PC-9 (cell line): Measurements from ENCODE around the gene FOXN3. TPM values are rescaled to one million over a fixed set of nuclear protein-coding genes. Genes with fewer than 3 reads are reported as not detected.

ENCODE experiments used
- BruUV-seq: library from RNA; stranded (reverse); fragments of 400-500 nt; replicated peaks from 2 replicates; lab custom pipeline; 2021; lab: Mats Ljungman, UMichigan
- CTCF ChIA-PET: fragments of 300-600 bp; sonication (Branson Sonifier 250); formaldehyde crosslinking; loops from one replicate; lab custom pipeline; 2022; ENCODE audit warnings: antibody characterized with exemption; lab: Charles Lee
- POLR2A ChIA-PET: fragments of 300-600 bp; sonication (Branson Sonifier 250); formaldehyde crosslinking; loops from one replicate; lab custom pipeline; 2022; ENCODE audit warnings: antibody characterized with exemption; ENCODE audit not compliant: unreplicated experiment; lab: Charles Lee
- DNase-seq, 2 experiments: peaks; one replicate each; pipeline versions ENCODE4 v3.0.0 to v3.0.0-alpha.2; 2015 to 2022; ENCODE audit warnings: mixed read lengths in 1 of 2
- H2AFZ ChIP-seq: fragments of 200-600 bp; sonication (generic); 2 replicates; pipeline ENCODE4 v1.8.1; 2017; ENCODE audit warnings: antibody characterized with exemption
- H3F3A ChIP-seq: fragments of 200-600 bp; sonication (generic); 2 replicates; pipeline ENCODE4 v1.8.1; 2017; ENCODE audit warnings: antibody characterized with exemption, mild to moderate bottlenecking, low read depth; ENCODE audit not compliant: insufficient read depth
- H3K27ac ChIP-seq: fragments of 200-600 bp; sonication (generic); 2 replicates; pipeline ENCODE4 v1.6.1; 2016; ENCODE audit warnings: mixed run types
- H3K27me3 ChIP-seq: fragments of 200-600 bp; sonication (generic); 2 replicates; pipeline ENCODE4 v1.6.1; 2016; ENCODE audit warnings: low read depth, mixed run types; ENCODE audit not compliant: insufficient read depth
- H3K36me3 ChIP-seq: fragments of 200-600 bp; sonication (generic); 2 replicates; pipeline ENCODE4 v1.6.1; 2016; ENCODE audit warnings: low read depth, mixed run types
- H3K4me1 ChIP-seq: fragments of 200-600 bp; sonication (generic); replicated peaks from 2 replicates; pipeline ENCODE4 v1.6.1; 2016; ENCODE audit warnings: mixed run types; ENCODE audit not compliant: insufficient read depth
- H3K4me2 ChIP-seq: fragments of 200-600 bp; sonication (generic); 2 replicates; pipeline ENCODE4 v1.6.1; 2017; ENCODE audit warnings: mixed run types
- H3K4me3 ChIP-seq: fragments of 200-600 bp; sonication (generic); 2 replicates; pipeline ENCODE4 v1.6.1; 2016; ENCODE audit warnings: mixed run types
- H3K79me2 ChIP-seq: fragments of 200-600 bp; sonication (generic); 2 replicates; pipeline ENCODE4 v1.6.1; 2017; ENCODE audit warnings: low read depth, mixed run types
- H3K9me2 ChIP-seq: fragments of 200-600 bp; sonication (generic); 2 replicates; pipeline ENCODE4 v1.8.1; 2017; ENCODE audit warnings: mild to moderate bottlenecking; ENCODE audit not compliant: insufficient read depth
- H3K9me3 ChIP-seq: fragments of 200-600 bp; sonication (generic); 2 replicates; pipeline ENCODE4 v1.8.1; 2016; ENCODE audit warnings: low read depth; ENCODE audit not compliant: insufficient read depth
- H4K20me1 ChIP-seq: fragments of 200-600 bp; sonication (generic); 2 replicates; pipeline ENCODE4 v1.8.1; 2017; ENCODE audit not compliant: insufficient read depth
- EZH2 ChIP-seq: fragments of 200-600 bp; sonication (generic); IDR thresholded peaks from 2 replicates; pipeline ENCODE4 v1.8.0; 2017; ENCODE audit warnings: antibody characterized with exemption, low read depth
- intact Hi-C: fragments of 100-400 bp; cut with micrococcal nuclease; formaldehyde crosslinking; loops from one replicate; pipeline ENCODE4 v1.10.0; 2022; ENCODE audit not compliant: unreplicated experiment
- total RNA-seq: library from RNA; stranded (reverse); gene quantifications from 2 replicates; pipeline ENCODE4 v1.2.3, GENCODE V29; 2021
- TF ChIP-seq, protein P1 (sequence below): fragments of 200-600 bp; sonication (generic); conservative IDR thresholded peaks from 2 replicates; pipeline ENCODE4 v1.6.1; 2017; ENCODE audit warnings: mixed run types, antibody characterized with exemption, mild to moderate bottlenecking, moderate library complexity

The FOXN3 gene
- total RNA-seq, 1 experiment from 2014 or later, result 4.2 TPM

DNA sequence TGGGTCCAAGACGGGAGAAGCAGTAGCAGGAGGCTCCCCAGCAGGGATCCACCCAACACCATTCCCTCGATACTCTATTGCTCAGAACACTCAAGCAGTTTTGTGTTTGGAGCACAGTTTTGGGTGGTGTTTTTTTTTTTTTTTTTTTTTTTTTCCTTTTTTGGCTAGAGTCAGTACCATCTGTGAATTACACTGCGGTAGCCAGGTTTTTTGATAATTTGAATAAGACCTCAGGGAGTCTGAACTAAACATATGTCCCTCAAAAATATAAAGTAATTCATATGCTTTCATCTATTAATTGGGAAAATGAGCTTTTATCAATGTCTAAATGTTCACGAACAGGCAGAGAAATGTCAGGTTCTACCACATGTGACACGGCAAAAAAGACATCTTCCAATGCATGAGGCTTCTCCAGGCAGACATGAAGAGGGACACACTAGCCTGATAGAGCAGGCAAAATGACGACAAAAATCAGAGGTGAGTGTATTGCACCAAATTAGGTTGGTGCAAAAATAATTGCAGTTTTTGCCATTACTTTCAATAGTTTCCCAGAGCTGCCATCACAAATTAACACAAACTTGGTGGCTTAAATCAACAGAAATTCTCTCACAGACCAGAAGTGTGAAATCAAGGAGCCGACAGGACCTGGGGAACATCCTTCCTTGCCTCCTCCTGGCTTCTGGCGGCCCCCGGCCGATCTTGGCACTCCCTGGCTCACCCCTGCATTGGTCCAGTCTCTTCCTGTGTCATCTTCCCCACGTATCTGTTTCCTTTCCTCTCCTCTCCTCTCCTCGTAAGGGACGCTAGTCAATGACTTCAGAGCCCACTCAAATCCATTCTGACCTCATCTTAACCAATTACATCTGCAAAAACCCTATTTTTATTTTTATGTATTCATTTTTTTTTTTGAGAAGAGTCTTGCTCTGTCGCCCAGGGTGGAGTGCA, 33.9 kb downstream of the FOXN3 start:
- BruUV-seq, result no TSS peak
- H3K4me2 ChIP-seq, result no peak overlapping the region
- intact Hi-C loops, result no loop called here
- ChIA-PET CTCF (interaction anchor here (0.7 kb wide), 1 partner anchor 237 kb away, joined by 16 read pairs; no protein-coding TSS in a partner anchor), POLR2A (no interaction called here)
- H4K20me1 ChIP-seq, result no peaks in the 10 kb centered on the region
- no peaks in the 10 kb centered on the region for H3K79me2 ChIP-seq
- H3K27ac ChIP-seq, result no peak overlapping the region
- no peak overlapping the region for H2AFZ ChIP-seq
- no peak for DNase-seq
- no peak for TF ChIP-seq EZH2
- TF ChIP-seq, protein P1, sequence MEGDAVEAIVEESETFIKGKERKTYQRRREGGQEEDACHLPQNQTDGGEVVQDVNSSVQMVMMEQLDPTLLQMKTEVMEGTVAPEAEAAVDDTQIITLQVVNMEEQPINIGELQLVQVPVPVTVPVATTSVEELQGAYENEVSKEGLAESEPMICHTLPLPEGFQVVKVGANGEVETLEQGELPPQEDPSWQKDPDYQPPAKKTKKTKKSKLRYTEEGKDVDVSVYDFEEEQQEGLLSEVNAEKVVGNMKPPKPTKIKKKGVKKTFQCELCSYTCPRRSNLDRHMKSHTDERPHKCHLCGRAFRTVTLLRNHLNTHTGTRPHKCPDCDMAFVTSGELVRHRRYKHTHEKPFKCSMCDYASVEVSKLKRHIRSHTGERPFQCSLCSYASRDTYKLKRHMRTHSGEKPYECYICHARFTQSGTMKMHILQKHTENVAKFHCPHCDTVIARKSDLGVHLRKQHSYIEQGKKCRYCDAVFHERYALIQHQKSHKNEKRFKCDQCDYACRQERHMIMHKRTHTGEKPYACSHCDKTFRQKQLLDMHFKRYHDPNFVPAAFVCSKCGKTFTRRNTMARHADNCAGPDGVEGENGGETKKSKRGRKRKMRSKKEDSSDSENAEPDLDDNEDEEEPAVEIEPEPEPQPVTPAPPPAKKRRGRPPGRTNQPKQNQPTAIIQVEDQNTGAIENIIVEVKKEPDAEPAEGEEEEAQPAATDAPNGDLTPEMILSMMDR, result no peak
- H3K9me3 ChIP-seq, result no peaks in the 10 kb centered on the region
- H3K4me3 ChIP-seq, result no peak overlapping the region
- peaks cover 37% of the 10 kb centered on the region for H3K27me3 ChIP-seq
- no peaks in the 10 kb centered on the region for H3K4me1 ChIP-seq
- no peaks in the 10 kb centered on the region for H3K9me2 ChIP-seq
- no peaks in the 10 kb centered on the region for H3F3A ChIP-seq
- H3K36me3 ChIP-seq, result no peaks in the 10 kb centered on the region

DNA sequence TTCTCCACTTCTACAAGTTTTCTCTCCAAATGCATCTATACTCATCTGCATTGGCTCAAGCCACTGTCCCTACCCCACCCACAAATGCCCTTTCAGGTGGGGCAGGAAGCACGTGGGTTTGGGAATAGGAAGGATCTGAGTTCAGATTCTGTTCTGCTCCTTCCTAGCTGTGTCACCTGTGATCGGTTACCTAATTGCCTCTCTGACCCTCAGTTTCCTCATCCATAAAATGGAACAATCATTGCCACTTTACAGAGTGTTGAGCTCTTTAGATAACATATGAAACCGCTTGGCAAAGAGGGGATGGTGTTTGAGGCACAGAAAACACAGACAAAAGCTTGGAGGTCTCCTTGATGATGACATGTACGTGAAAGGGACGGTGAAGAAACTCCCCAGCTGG, 34.5 kb downstream of the FOXN3 start:
- intact Hi-C loops, result no loop called here
- H3F3A ChIP-seq, result no peaks in the 10 kb centered on the region
- H4K20me1 ChIP-seq, result no peaks in the 10 kb centered on the region
- H3K4me2 ChIP-seq, result no peak overlapping the region
- no peaks in the 10 kb centered on the region for H3K4me1 ChIP-seq
- POLR2A ChIA-PET, result no interaction called here
- no TSS peak for BruUV-seq
- no peak overlapping the region for H2AFZ ChIP-seq
- CTCF ChIA-PET, result no interaction called here
- H3K9me2 ChIP-seq, result no peaks in the 10 kb centered on the region
- H3K4me3 ChIP-seq, result no peak overlapping the region
- DNase-seq, result no peak
- peaks cover 32% of the 10 kb centered on the region for H3K27me3 ChIP-seq
- H3K27ac ChIP-seq, result no peak overlapping the region
- no peaks in the 10 kb centered on the region for H3K36me3 ChIP-seq
- no peaks in the 10 kb centered on the region for H3K9me3 ChIP-seq
- TF ChIP-seq, protein P1, result no peak
- no peak for TF ChIP-seq EZH2
- no peaks in the 10 kb centered on the region for H3K79me2 ChIP-seq

DNA sequence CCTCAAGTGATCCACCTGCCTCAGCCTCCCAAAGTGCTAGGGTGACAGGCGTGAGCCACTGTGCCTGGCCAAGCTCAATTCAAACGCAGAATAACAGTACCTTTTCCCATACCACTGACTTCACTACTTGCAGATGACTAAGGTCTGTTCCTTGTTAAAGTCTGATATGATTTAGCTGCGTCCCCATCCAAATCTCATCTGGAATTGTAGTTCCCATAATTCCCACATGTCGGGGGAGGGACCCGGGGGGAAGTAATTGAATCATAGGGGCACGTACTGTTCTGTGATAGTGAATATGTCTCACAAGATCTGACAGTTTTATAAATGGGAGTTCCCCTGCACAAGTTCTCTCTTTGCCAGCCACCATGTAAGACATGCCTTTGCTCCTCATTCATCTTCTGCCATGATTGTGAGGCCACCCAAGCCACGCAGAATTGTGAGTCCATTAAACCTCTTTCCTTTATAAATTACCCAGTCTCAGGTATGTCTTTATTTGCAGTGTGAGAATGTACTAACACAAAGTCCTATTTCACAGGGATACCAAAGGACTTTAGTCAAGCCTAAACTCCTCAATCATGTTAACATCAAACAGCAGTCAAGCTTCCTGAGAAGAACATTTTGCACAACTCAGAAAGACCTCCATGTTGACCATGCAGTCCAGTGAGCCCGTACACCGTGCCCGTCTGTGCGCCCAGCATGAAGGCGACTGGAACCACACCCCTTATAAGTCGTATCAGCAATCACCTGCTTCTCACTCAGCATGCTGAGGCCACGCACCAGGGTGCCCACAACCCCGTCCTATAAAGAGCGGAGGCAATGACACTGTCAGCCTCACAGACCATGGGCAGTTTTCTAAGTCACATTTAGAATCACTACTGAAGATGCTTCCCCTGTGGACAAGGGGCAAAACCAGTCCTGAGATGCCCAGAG, 36.9 kb downstream of the FOXN3 start:
- POLR2A ChIA-PET, result no interaction called here

More for the DNA sequence above, 36.9 kb downstream of the FOXN3 start:
- H3K27ac ChIP-seq, result no peak overlapping the region
- no peak overlapping the region for H3K4me3 ChIP-seq
- H3K4me1 ChIP-seq, result no peaks in the 10 kb centered on the region
- intact Hi-C loops, result no loop called here
- no TSS peak for BruUV-seq
- H2AFZ ChIP-seq, result no peak overlapping the region
- CTCF ChIA-PET, result no interaction called here
- H3K36me3 ChIP-seq, result no peaks in the 10 kb centered on the region
- peaks cover 27% of the 10 kb centered on the region for H3K27me3 ChIP-seq
- no peaks in the 10 kb centered on the region for H4K20me1 ChIP-seq
- H3K79me2 ChIP-seq, result no peaks in the 10 kb centered on the region
- H3K9me3 ChIP-seq, result no peaks in the 10 kb centered on the region
- H3K4me2 ChIP-seq, result no peak overlapping the region
- H3F3A ChIP-seq, result no peaks in the 10 kb centered on the region
- H3K9me2 ChIP-seq, result no peaks in the 10 kb centered on the region
- no peak for TF ChIP-seq EZH2
- TF ChIP-seq, protein P1, result no peak
- no peak for DNase-seq
